IMR-90 (cell line): Measurements from ENCODE around the gene SNRNP25. TPM values are rescaled to one million over a fixed set of nuclear protein-coding genes. Genes with fewer than 3 reads are reported as not detected.
A peak's percentile ranks its signal among the peaks of the same experiment; 100 is the strongest.

ENCODE experiments used
- ATAC-seq: fragments of 200-7000 bp; cut with Tn5 transposase; 2 replicates; pipeline ENCODE4 v1.9.1; 2020; ENCODE audit warnings: low read depth, mild to moderate bottlenecking, moderate library complexity
- BruUV-seq: library from RNA; stranded (reverse); fragments of 400-500 nt; replicated peaks from 2 replicates; lab custom pipeline; 2021; lab: Mats Ljungman, UMichigan
- CTCF ChIA-PET: fragments of 300-600 bp; formaldehyde crosslinking; extraction: SDS; loops from one replicate; lab custom pipeline; 2021; ENCODE audit warnings: antibody characterized with exemption; lab: Yijun Ruan, JAX
- POLR2A ChIA-PET: fragments of 300-600 bp; sonication (Branson Sonifier 250); formaldehyde crosslinking; loops from one replicate; lab custom pipeline; 2022; ENCODE audit warnings: antibody characterized with exemption; ENCODE audit not compliant: unreplicated experiment; lab: Charles Lee
- DNase-seq: peaks from one replicate; pipeline ENCODE4 v3.0.0; 2013
- H2AFZ ChIP-seq: replicated peaks from 2 replicates; pipeline ENCODE3; 2013; ENCODE audit warnings: low read length, mild to moderate bottlenecking; ENCODE audit not compliant: poor library complexity
- H2AK5ac ChIP-seq: 2 replicates; pipeline ENCODE4 v1.6.1; 2013; ENCODE audit warnings: low read depth, low read length, inconsistent platforms
- H2AK9ac ChIP-seq: replicated peaks from 2 replicates; pipeline ENCODE3; 2013; ENCODE audit warnings: mild to moderate bottlenecking, low read depth, low read length, moderate library complexity; ENCODE audit not compliant: poor library complexity
- H2BK120ac ChIP-seq: 2 replicates; pipeline ENCODE4 v1.6.1; 2013; ENCODE audit warnings: low read depth, low read length, inconsistent platforms
- H2BK15ac ChIP-seq: 3 replicates; pipeline ENCODE4 v1.6.1; 2013; ENCODE audit warnings: low read depth, low read length, inconsistent platforms
- H2BK20ac ChIP-seq: 2 replicates; pipeline ENCODE4 v1.6.1; 2013; ENCODE audit warnings: low read depth, mild to moderate bottlenecking, inconsistent platforms, low read length, moderate library complexity
- H2BK5ac ChIP-seq: 2 replicates; pipeline ENCODE4 v1.6.1; 2013; ENCODE audit warnings: mild to moderate bottlenecking, low read depth, low read length, inconsistent platforms; ENCODE audit not compliant: poor library complexity, severe bottlenecking
- H3K14ac ChIP-seq: replicated peaks from 2 replicates; pipeline ENCODE4 v1.6.1; 2013; ENCODE audit warnings: low read depth, low read length, inconsistent platforms
- H3K18ac ChIP-seq: 2 replicates; pipeline ENCODE4 v1.6.1; 2013; ENCODE audit warnings: low read depth, low read length, control low read depth
- H3K23ac ChIP-seq: 2 replicates; pipeline ENCODE4 v1.6.1; 2013; ENCODE audit warnings: low read depth, low read length, inconsistent platforms
- H3K27ac ChIP-seq: 2 replicates; pipeline ENCODE4 v1.5.1; 2013; ENCODE audit warnings: mild to moderate bottlenecking, control low read depth, low read length; ENCODE audit not compliant: insufficient read depth
- H3K27me3 ChIP-seq: 2 replicates; pipeline ENCODE4 v1.6.1; 2013; ENCODE audit warnings: low read length; ENCODE audit not compliant: control insufficient read depth, insufficient read depth
- H3K36me3 ChIP-seq: 2 replicates; pipeline ENCODE4 v1.6.1; 2013; ENCODE audit warnings: low read length, mixed read lengths; ENCODE audit not compliant: control insufficient read depth, insufficient read depth
- H3K4ac ChIP-seq: 2 replicates; pipeline ENCODE4 v1.6.1; 2013; ENCODE audit warnings: low read depth, low read length, inconsistent platforms
- H3K4me1 ChIP-seq: 2 replicates; pipeline ENCODE4 v1.6.1; 2013; ENCODE audit warnings: low read length, mixed read lengths; ENCODE audit not compliant: control insufficient read depth, insufficient read depth
- H3K4me2 ChIP-seq: 2 replicates; pipeline ENCODE4 v1.6.1; 2013; ENCODE audit warnings: low read depth, mild to moderate bottlenecking, control low read depth, low read length, moderate library complexity
- H3K4me3 ChIP-seq: 2 replicates; pipeline ENCODE4 v1.5.1; 2013; ENCODE audit warnings: low read depth, mild to moderate bottlenecking, control low read depth, low read length, moderate library complexity; ENCODE audit not compliant: insufficient read depth
- H3K56ac ChIP-seq: 2 replicates; pipeline ENCODE4 v1.6.1; 2013; ENCODE audit warnings: low read length, inconsistent platforms; ENCODE audit not compliant: insufficient read depth; ENCODE audit errors: extremely low read depth
- H3K79me1 ChIP-seq, 2 experiments: 2 replicates each; pipeline ENCODE4 v1.6.1; 2013; ENCODE audit warnings: low read length in 2 of 2, inconsistent platforms in 1 of 2, low read depth in 1 of 2
- H3K9ac ChIP-seq: 2 replicates; pipeline ENCODE4 v1.6.1; 2013; ENCODE audit warnings: low read depth, low read length, control low read depth
- H3K9me1 ChIP-seq: 2 replicates; pipeline ENCODE4 v1.6.1; 2013; ENCODE audit warnings: low read length, inconsistent platforms; ENCODE audit not compliant: insufficient read depth
- H3K9me3 ChIP-seq: 2 replicates; pipeline ENCODE4 v1.6.1; 2013; ENCODE audit warnings: low read length; ENCODE audit not compliant: control insufficient read depth, insufficient read depth
- H4K20me1 ChIP-seq: 2 replicates; pipeline ENCODE4 v1.6.1; 2013; ENCODE audit warnings: low read length, inconsistent platforms; ENCODE audit not compliant: insufficient read depth
- H4K5ac ChIP-seq: 2 replicates; pipeline ENCODE4 v1.6.1; 2013; ENCODE audit warnings: mild to moderate bottlenecking, low read depth, low read length, control low read depth
- H4K8ac ChIP-seq, 2 experiments: 2 replicates each; pipeline ENCODE4 v1.6.1; 2013; ENCODE audit warnings: low read depth in 2 of 2, low read length in 2 of 2, control low read depth in 1 of 2, inconsistent platforms in 1 of 2
- H4K91ac ChIP-seq: 2 replicates; pipeline ENCODE4 v1.6.1; 2013; ENCODE audit warnings: low read depth, low read length, inconsistent platforms; ENCODE audit not compliant: insufficient read depth
- FOS ChIP-seq: fragments of 150-350 bp; IDR thresholded peaks from 2 replicates; pipeline ENCODE4 v1.6.1; 2016; ENCODE audit warnings: low read depth, low read length
- MAZ ChIP-seq: IDR thresholded peaks from 2 replicates; pipeline ENCODE4 v1.6.1; 2012; ENCODE audit warnings: low read depth, mild to moderate bottlenecking, low read length, improper control_type of control experiment, moderate library complexity, borderline replicate concordance
- RCOR1 ChIP-seq: IDR thresholded peaks from 2 replicates; pipeline ENCODE4 v1.6.1; 2012; ENCODE audit warnings: mild to moderate bottlenecking, low read length, improper control_type of control experiment; ENCODE audit not compliant: insufficient replicate concordance
- WGBS, 2 experiments: methylation state at CpG; one replicate each; pipeline versions ENCODE4 v1.1.5 to v1.1.7; 2013; ENCODE audit warnings: missing lambda C conversion rate in 2 of 2; ENCODE audit not compliant: insufficient read length in 1 of 2; ENCODE audit errors: extremely low coverage in 2 of 2; 5-methylcytosine and 5-hydroxymethylcytosine counted together
- dilution Hi-C: fragments of 300-500 bp; cut with HindIII; formaldehyde crosslinking; loops from one replicate; pipeline ENCODE4 v1.14.3; 2018; ENCODE audit warnings: low sequenced_read_pairs; ENCODE audit not compliant: unreplicated experiment
- in situ Hi-C: fragments of 300-500 bp; cut with MboI; formaldehyde crosslinking; loops from 3 replicates; pipeline ENCODE4 v1.14.3; 2019; ENCODE audit warnings: low sequenced_read_pairs, inconsistent platforms, mixed read lengths
- intact Hi-C: fragments of 100-400 bp; cut with micrococcal nuclease; formaldehyde crosslinking; loops from 2 replicates; pipeline ENCODE4 v1.10.0; 2022
- polyA plus RNA-seq, 3 experiments: library from polyadenylated mRNA; depleted of rRNA; stranded (reverse); fragments of >200 nt; gene quantifications; 2 replicates each; pipeline ENCODE4 v1.2.3, GENCODE V29; 2012; ENCODE audit warnings: low replicate concordance in 1 of 3
- total RNA-seq: library from RNA; depleted of rRNA; stranded (reverse); fragments of >200 nt; gene quantifications from 2 replicates; pipeline ENCODE4 v1.2.3, GENCODE V29; 2012
- TF ChIP-seq, protein P1 (sequence below): fragments of 150-350 bp; IDR thresholded peaks from 2 replicates; pipeline ENCODE4 v1.6.1; 2016; ENCODE audit warnings: low read depth, mild to moderate bottlenecking, low read length, moderate library complexity, borderline replicate concordance

The SNRNP25 gene
- total and polyA plus RNA-seq, 2 of the 4 experiments (the other 2 are of a cell fraction), result 67.2 to 88.0 TPM

DNA sequence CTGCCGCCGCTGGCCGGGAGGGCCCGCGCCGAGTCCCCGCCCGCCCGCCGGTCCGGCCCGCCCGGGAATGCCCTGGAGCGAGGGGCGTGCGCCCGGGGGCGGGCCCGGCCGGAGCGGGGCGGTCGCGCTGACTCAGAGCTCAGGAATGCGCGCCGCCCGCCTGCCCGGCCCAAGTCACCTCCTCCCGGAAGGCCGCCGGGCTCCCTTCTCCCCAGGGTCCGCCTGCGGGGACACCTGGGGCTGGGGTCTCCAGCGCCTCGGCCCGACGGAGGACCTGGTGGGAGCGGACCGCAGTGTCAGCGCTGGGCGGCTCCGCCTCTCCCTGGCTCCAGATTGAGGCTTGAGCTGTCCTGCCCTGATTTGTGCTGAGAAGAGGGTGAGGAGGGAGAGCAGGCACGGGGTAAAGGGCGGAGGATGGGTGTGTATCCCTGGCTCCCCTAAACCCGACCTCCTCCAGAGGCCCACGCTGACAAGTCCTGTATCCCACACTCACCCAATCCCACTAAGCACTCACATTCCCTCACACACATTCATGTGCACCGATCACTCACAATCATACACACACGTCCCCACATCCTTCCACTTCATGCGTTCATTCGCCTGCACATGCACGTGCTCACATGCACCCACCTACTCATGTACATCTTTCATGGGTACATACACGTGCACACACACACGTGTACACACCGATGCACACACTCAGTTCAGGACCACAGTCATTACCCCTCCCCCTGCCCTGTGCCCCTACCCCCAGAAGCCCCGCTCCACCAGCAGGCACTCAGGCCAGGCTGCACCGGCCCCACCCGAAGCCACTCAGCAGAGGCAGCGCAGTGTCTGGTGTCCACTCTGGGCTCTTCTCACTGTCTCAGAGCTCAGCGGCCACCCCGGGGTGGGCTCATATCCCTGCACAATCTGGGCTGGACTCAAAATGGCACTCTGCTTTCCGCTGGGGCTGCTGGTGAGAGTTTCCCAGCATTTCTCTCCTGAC, 19.2 kb downstream of the SNRNP25 start, which contains the start of gene RHBDF1:
Gene RHBDF1 (minus strand): TSS at position 71 of the 988 bp plus-strand sequence. CDS start 7,616 bp downstream, outside the sequence.
- Histone ChIP-seq H2BK120ac (peak within 1 kb of the TSS; percentile 95), H3K36me3 (no peaks in the 10 kb centered on the region), H4K8ac (peak within 1 kb of the TSS; percentile 85 to 94), H3K27ac (peak within 1 kb of the TSS; percentile 90), H3K4ac (peak within 1 kb of the TSS; percentile 98), H2AK5ac (peak within 1 kb of the TSS; percentile 100), H2AFZ (peak within 1 kb of the TSS; percentile 91), H4K91ac (peak within 1 kb of the TSS; percentile 94), H3K56ac (peak within 1 kb of the TSS; percentile 68), H3K14ac (peak within 1 kb of the TSS; percentile 95), H2BK15ac (peak within 1 kb of the TSS; percentile 94; the same call in 2 of the 3 replicates), H4K5ac (peak within 1 kb of the TSS; percentile 96), H2AK9ac (peak within 1 kb of the TSS; percentile 100), H3K9me1 (peaks cover 22% of the 10 kb centered on the region), H3K9ac (peak within 1 kb of the TSS; percentile 86), H2BK20ac (peak within 1 kb of the TSS; percentile 96), H2BK5ac (peak within 1 kb of the TSS; percentile 85), H3K18ac (peak within 1 kb of the TSS; percentile 94), H4K20me1 (peaks cover 39% of the 10 kb centered on the region), H3K23ac (peak within 1 kb of the TSS; percentile 93), H3K4me2 (peak within 1 kb of the TSS; percentile 74), H3K9me3 (no peaks in the 10 kb centered on the region), H3K4me3 (peak within 1 kb of the TSS; percentile 72), H3K4me1 (peaks cover 62% of the 10 kb centered on the region), H3K27me3 (no peaks in the 10 kb centered on the region), H3K79me1 (peaks cover 7 to 45% of the 10 kb centered on the region in 2 experiments; a peak in 3 of 4 replicates)
- WGBS, 2 experiments, result 27 to 100% methylated on average over 2 to 27 of the region's 62 CpGs
- in situ Hi-C loops (no loop called here), dilution Hi-C loops (no loop called here), intact Hi-C loops (no loop called here)
- no TSS peak for BruUV-seq
- TF ChIP-seq MAZ (peak; percentile 62), RCOR1 (peak; percentile 72), FOS (peak; percentile 64; the same call in 1 of the 2 replicates)
- TF ChIP-seq, protein P1, sequence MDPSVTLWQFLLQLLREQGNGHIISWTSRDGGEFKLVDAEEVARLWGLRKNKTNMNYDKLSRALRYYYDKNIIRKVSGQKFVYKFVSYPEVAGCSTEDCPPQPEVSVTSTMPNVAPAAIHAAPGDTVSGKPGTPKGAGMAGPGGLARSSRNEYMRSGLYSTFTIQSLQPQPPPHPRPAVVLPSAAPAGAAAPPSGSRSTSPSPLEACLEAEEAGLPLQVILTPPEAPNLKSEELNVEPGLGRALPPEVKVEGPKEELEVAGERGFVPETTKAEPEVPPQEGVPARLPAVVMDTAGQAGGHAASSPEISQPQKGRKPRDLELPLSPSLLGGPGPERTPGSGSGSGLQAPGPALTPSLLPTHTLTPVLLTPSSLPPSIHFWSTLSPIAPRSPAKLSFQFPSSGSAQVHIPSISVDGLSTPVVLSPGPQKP, result no peak
- CTCF ChIA-PET, result interaction anchor here (1.2 kb wide), 1 partner anchor 25 kb away, joined by 4 read pairs; no protein-coding TSS in a partner anchor
- DNase-seq (peak; percentile 47), ATAC-seq (peak; percentile 44)
- POLR2A ChIA-PET, result no interaction called here
